ENCODE measurements around the gene BRAF.
"Not testable (repeated sequence)": the region's sequence is repeated elsewhere in the genome, so short reads cannot be mapped to it uniquely, and the experiment has no call there.

The BRAF gene

GRCh38 chr7:140669862-140670261 is 254.9 kb downstream of the BRAF start:
- in situ Hi-C loops (cut with MboI; ENCODE audit: low sequenced_read_pairs): not testable (repeated sequence)

GRCh38 chr7:140669352-140669751 is 255.4 kb downstream of the BRAF start:
- in situ Hi-C loops (cut with MboI; ENCODE audit: low sequenced_read_pairs): no loop called here
